Esophagus squamous epithelium (tissue), 5 donors: ENCODE results near the gene ZNF592. TPM values are rescaled to one million over a fixed set of nuclear protein-coding genes. Genes with fewer than 3 reads are reported as not detected.

Experiments
- DNase-seq: peaks from one replicate; lab custom pipeline; 2025; lab: John Stamatoyannopoulos, UW
- H3K27ac ChIP-seq, 4 donors: fragments of 200-600 bp; sonication (generic); one replicate each; pipeline ENCODE4 v1.5.1; 2016 to 2019; ENCODE audit warnings: mild to moderate bottlenecking in 1 of 4
- H3K27me3 ChIP-seq, 4 donors: fragments of 200-600 bp; sonication (generic); 1 replicate in 3 of 4; 2 replicates in 1 of 4; pipeline versions ENCODE4 v1.5.1 to v1.6.0; 2017 to 2021; ENCODE audit warnings: antibody characterized with exemption in 1 of 4
- H3K36me3 ChIP-seq, 3 donors: fragments of 200-600 bp; sonication (generic); one replicate each; pipeline ENCODE4 v1.5.1; 2016 to 2019
- H3K4me1 ChIP-seq, 3 donors: fragments of 200-600 bp; sonication (generic); one replicate each; pipeline ENCODE4 v1.5.1; 2017 to 2019
- H3K4me3 ChIP-seq, 4 donors: fragments of 200-600 bp; sonication (generic); 1 replicate in 3 of 4; 2 replicates in 1 of 4; pipeline ENCODE4 v1.5.1; 2016 to 2019; ENCODE audit warnings: mild to moderate bottlenecking in 2 of 4, moderate library complexity in 1 of 4
- H3K9me3 ChIP-seq, 3 donors: fragments of 200-600 bp; sonication (generic); one replicate each; pipeline ENCODE4 v1.5.1; 2016 to 2019
- CTCF ChIP-seq, 6 experiments: fragments of 450-650 bp in 4 of 6; fragments of 200-600 bp in 2 of 6; sonication (generic) in 2 of 6; IDR thresholded peaks; one replicate each; pipeline ENCODE4 v1.5.1; 2016 to 2019; ENCODE audit warnings: antibody characterized with exemption in 6 of 6, mild to moderate bottlenecking in 4 of 6, moderate library complexity in 4 of 6
- POLR2A ChIP-seq, 4 donors: fragments of 450-650 bp; IDR thresholded peaks; one replicate each; pipeline ENCODE4 v1.6.1; 2017; ENCODE audit warnings: antibody characterized with exemption in 4 of 4, mild to moderate bottlenecking in 4 of 4, moderate library complexity in 3 of 4
- WGBS, 2 donors: methylation state at CpG; one replicate each; pipeline ENCODE4 v1.1.5; 2018; 5-methylcytosine and 5-hydroxymethylcytosine counted together
- intact Hi-C: fragments of 100-400 bp; cut with DNase I; formaldehyde crosslinking; loops from one replicate; pipeline ENCODE4 v1.15.0; 2022
- total RNA-seq, 4 donors: library from RNA; depleted of rRNA; stranded (reverse); fragments of >200 nt; gene quantifications; one replicate each; pipeline ENCODE4 v1.1.0, GENCODE V29; 2016
- donor health status: DM: yes; HTN: yes; CAD: no.

The ZNF592 gene
- total RNA-seq, 4 donors from 2014 or later: 8.0 to 12.2 (median 10.3) TPM

- no peak overlapping the region for H3K4me3 ChIP-seq
- H3K27me3 ChIP-seq: peaks cover 0 to 12% (median 0%) of the 10 kb centered on the region in 4 donors
- peak overlapping the region; percentile 30 to 90 (median 72) for H3K27ac ChIP-seq
- TF ChIP-seq CTCF (IDR thresholded peaks at IDR 0.05): no peak
- no peak for TF ChIP-seq POLR2A (IDR thresholded peaks at IDR 0.05)
- DNase-seq: no peak
- intact Hi-C loops: no loop called here
- no peaks in the 10 kb centered on the region for H3K36me3 ChIP-seq
- peaks cover 10 to 70% (median 19%) of the 10 kb centered on the region in 3 donors for H3K4me1 ChIP-seq
- no peaks in the 10 kb centered on the region for H3K9me3 ChIP-seq
- WGBS, 2 donors: 40 to 66% methylated on average over 1 to 3 of the region's 3 CpGs
Measured at GRCh38 chr15:84819291-84819768, 70.9 kb downstream of the ZNF592 start.

- peaks cover 10 to 70% (median 22%) of the 10 kb centered on the region in 3 donors for H3K4me1 ChIP-seq
Measured at GRCh38 chr15:84819791-84820190, 71.4 kb downstream of the ZNF592 start.

DNA sequence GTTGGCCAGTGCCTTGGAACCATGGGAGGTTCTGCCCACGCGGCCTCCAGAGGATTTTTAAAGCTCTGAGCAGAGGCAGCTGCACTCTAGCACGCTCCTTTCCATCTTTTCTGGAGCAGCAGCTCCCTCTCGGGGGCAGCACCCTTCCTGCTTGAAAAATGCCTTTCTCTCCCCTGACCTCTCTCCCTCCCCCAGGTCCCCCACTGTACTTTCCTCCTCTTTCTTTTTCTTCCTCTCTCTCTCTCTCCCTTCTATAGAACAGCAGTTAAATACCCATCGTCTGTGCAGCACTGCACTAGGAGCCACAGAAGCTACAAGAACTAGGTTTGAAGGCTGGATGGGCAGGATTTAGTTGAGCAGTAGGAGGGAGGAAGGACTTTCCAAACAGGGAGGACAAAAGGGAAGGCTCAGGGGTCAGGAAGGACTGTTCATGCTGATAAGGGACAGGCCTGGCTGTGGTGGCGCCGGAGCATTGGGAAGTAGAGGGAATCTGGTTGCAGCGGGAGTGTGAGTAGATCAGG lies 73.2 kb downstream of the ZNF592 start:
- Histone ChIP-seq H3K27me3 (peaks cover 0 to 10% (median 0%) of the 10 kb centered on the region in 4 donors), H3K27ac (no peak overlapping the region), H3K4me3 (no peak overlapping the region), H3K4me1 (peaks cover 10 to 78% (median 23%) of the 10 kb centered on the region in 3 donors), H3K36me3 (no peaks in the 10 kb centered on the region), H3K9me3 (no peaks in the 10 kb centered on the region)
- DNase-seq: no peak
- TF ChIP-seq CTCF (IDR thresholded peaks at IDR 0.05): no peak
- no peak for TF ChIP-seq POLR2A (IDR thresholded peaks at IDR 0.05)
- intact Hi-C loops: no loop called here
- WGBS, 2 donors: 72 to 74% methylated on average over 7 to 8 of the region's 8 CpGs

More at GRCh38 chr15:84819791-84820190, 71.4 kb downstream of the ZNF592 start:
- Histone ChIP-seq H3K27me3 (peaks cover 0 to 12% (median 0%) of the 10 kb centered on the region in 4 donors), H3K27ac (peak overlapping the region in 1 of 4 donors; percentile 90), H3K4me3 (no peak overlapping the region), H3K9me3 (no peaks in the 10 kb centered on the region), H3K36me3 (no peaks in the 10 kb centered on the region)
- no peak for DNase-seq
- intact Hi-C loops: no loop called here
- TF ChIP-seq POLR2A (IDR thresholded peaks at IDR 0.05) (no peak), CTCF (IDR thresholded peaks at IDR 0.05) (no peak)
- 81 to 90% methylated on average over 2 of the region's 2 CpGs for WGBS, 2 donors

GRCh38 chr15:84822653-84823281 lies 74.4 kb downstream of the ZNF592 start:
- WGBS, 2 donors: 68 to 88% methylated on average over 4 of the region's 4 CpGs
- intact Hi-C loops: no loop called here

More at GRCh38 chr15:84822653-84823281, 74.4 kb downstream of the ZNF592 start:
- Histone ChIP-seq H3K27me3 (no peaks in the 10 kb centered on the region), H3K36me3 (no peaks in the 10 kb centered on the region), H3K27ac (peak overlapping the region in 1 of 4 donors; percentile 23), H3K9me3 (no peaks in the 10 kb centered on the region), H3K4me3 (no peak overlapping the region), H3K4me1 (peaks cover 0 to 75% (median 17%) of the 10 kb centered on the region in 3 donors)
- no peak for DNase-seq
- TF ChIP-seq CTCF (IDR thresholded peaks at IDR 0.05) (no peak), POLR2A (IDR thresholded peaks at IDR 0.05) (no peak)
